Neutrophil (primary cell): ENCODE measurements around the gene ZMIZ2.

Experiments used
- H3K27ac ChIP-seq: fragments of 200-600 bp; sonication (generic); 2 replicates; pipeline ENCODE4 v1.5.1; 2016; ENCODE audit warnings: mild to moderate bottlenecking, moderate library complexity
- H3K27me3 ChIP-seq: fragments of 200-600 bp; sonication (generic); 2 replicates; pipeline ENCODE4 v1.6.0; 2016; ENCODE audit warnings: mild to moderate bottlenecking
- H3K36me3 ChIP-seq: fragments of 200-600 bp; sonication (generic); 2 replicates; pipeline ENCODE4 v1.5.1; 2017
- H3K4me1 ChIP-seq, 2 experiments: fragments of 200-600 bp in 1 of 2; sonication (generic) in 1 of 2; 1 replicate in 1 of 2; 2 replicates in 1 of 2; pipeline versions ENCODE4 v1.5.1 to v1.6.1; 2013 to 2016; ENCODE audit warnings: low read depth in 1 of 2, low read length in 1 of 2, mild to moderate bottlenecking in 1 of 2, moderate library complexity in 1 of 2; ENCODE audit not compliant: control insufficient read depth in 1 of 2, insufficient read depth in 1 of 2
- H3K4me3 ChIP-seq, 2 experiments: fragments of 200-600 bp in 1 of 2; sonication (generic) in 1 of 2; 1 replicate in 1 of 2; 2 replicates in 1 of 2; pipeline ENCODE4 v1.5.1; 2013 to 2016; ENCODE audit warnings: low read depth in 1 of 2, low read length in 1 of 2, mild to moderate bottlenecking in 1 of 2, moderate library complexity in 1 of 2
- H3K9me3 ChIP-seq: fragments of 200-600 bp; sonication (generic); 2 replicates; pipeline ENCODE4 v1.5.1; 2016
- TF ChIP-seq, protein P1 (sequence below): fragments of 200-600 bp; sonication (generic); IDR thresholded peaks from 2 replicates; pipeline ENCODE4 v1.5.1; 2016; ENCODE audit warnings: antibody characterized with exemption

ZMIZ2 gene

DNA sequence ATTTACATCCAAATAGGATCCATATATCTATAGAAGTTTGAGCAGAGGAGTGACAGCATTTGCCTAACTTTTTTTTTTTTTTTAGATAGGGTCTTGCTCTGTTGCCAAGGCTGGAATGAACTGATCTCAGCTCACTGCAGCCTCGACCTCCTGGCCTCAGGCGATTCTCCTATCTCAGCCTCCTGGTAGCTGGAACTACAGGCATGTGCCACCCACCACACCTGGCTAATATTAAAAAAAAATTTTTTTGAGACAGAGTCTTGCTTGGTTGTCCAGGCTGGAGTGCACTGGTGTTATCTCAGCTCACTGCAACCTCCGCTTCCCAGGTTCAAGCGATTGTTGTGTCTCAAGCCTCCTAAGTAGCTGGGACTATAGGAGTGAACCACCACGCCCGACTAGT is 62.9 kb downstream of the ZMIZ2 start:
- Histone ChIP-seq H3K4me3 (no peak overlapping the region), H3K9me3 (no peaks in the 10 kb centered on the region), H3K4me1 (no peaks in the 10 kb centered on the region), H3K27me3 (no peaks in the 10 kb centered on the region), H3K36me3 (no peaks in the 10 kb centered on the region), H3K27ac (no peak overlapping the region)
- TF ChIP-seq, protein P1, sequence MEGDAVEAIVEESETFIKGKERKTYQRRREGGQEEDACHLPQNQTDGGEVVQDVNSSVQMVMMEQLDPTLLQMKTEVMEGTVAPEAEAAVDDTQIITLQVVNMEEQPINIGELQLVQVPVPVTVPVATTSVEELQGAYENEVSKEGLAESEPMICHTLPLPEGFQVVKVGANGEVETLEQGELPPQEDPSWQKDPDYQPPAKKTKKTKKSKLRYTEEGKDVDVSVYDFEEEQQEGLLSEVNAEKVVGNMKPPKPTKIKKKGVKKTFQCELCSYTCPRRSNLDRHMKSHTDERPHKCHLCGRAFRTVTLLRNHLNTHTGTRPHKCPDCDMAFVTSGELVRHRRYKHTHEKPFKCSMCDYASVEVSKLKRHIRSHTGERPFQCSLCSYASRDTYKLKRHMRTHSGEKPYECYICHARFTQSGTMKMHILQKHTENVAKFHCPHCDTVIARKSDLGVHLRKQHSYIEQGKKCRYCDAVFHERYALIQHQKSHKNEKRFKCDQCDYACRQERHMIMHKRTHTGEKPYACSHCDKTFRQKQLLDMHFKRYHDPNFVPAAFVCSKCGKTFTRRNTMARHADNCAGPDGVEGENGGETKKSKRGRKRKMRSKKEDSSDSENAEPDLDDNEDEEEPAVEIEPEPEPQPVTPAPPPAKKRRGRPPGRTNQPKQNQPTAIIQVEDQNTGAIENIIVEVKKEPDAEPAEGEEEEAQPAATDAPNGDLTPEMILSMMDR: no peak

DNA sequence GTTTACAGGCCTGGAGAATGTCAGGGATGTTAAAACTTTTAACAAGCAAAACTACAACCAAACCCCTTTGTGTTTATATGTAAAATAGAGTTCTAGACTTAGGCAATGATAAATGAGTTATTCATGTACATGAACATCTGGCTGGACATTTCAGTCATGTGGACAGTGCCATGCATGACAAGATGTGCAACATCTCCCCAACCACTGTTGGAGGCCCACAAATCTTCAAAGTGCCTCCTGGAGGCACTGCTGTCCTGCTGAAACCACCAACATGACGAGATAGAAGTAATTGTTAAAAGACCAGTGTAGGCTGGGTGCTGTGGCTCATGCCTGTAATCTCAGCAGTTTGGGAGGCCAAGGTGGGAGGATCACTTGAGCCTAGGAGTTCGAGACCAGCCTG is 66.3 kb downstream of the ZMIZ2 start:
- H3K27ac ChIP-seq: no peak overlapping the region
- no peak overlapping the region for H3K4me3 ChIP-seq
- H3K4me1 ChIP-seq: no peaks in the 10 kb centered on the region
- no peaks in the 10 kb centered on the region for H3K27me3 ChIP-seq
- no peaks in the 10 kb centered on the region for H3K9me3 ChIP-seq
- no peaks in the 10 kb centered on the region for H3K36me3 ChIP-seq
- TF ChIP-seq, protein P1: no peak

DNA sequence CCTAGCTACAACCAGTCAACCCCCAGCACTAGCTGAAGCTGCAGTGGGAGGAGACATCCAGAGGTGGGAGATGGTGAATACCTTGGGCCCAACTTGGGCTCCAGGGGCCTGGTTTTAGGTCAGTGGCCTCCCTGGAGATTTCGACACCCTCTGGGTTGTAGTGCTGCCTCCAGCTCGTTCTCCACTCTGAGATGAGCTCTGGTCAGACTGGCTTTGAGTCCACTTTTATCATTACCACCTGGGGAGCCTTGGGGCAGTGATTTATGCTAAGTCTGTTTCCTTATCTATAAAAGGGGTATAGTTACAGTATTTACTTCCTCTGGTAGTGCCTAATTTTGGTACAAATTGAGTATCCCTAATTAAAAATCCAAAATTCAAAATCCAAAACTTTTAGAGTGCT is 70.6 kb downstream of the ZMIZ2 start:
- H3K27me3 ChIP-seq: no peaks in the 10 kb centered on the region
- H3K36me3 ChIP-seq: no peaks in the 10 kb centered on the region
- H3K9me3 ChIP-seq: no peaks in the 10 kb centered on the region
- TF ChIP-seq, protein P1: no peak
- no peak overlapping the region for H3K27ac ChIP-seq
- no peak overlapping the region for H3K4me3 ChIP-seq
- no peaks in the 10 kb centered on the region for H3K4me1 ChIP-seq
